K562 (cell line): ENCODE measurements around the gene ZNF778. TPM values are rescaled to one million over a fixed set of nuclear protein-coding genes. Genes with fewer than 3 reads are reported as not detected.
A peak's percentile ranks its signal among the peaks of the same experiment; 100 is the strongest.

Experiments used
- CCAR2 ChIP-seq: fragments of 200-400 bp; formaldehyde crosslinking; IDR thresholded peaks from 2 replicates; pipeline ENCODE4 v1.6.1; 2017; ENCODE audit warnings: mild to moderate bottlenecking, low read depth, low read length
- CUX1 ChIP-seq: fragments of 200-800 bp; sonication (Bioruptor generic); IDR thresholded peaks from 2 replicates; pipeline ENCODE4 v1.6.1; 2016; ENCODE audit warnings: missing genetic modification characterization, missing compliant biosample characterization
- DNMT1 ChIP-seq: fragments of 450-650 bp; IDR thresholded peaks from 2 replicates; pipeline ENCODE4 v1.6.1; 2016; ENCODE audit warnings: antibody characterized with exemption, mild to moderate bottlenecking
- E2F5 ChIP-seq: sonication (generic); formaldehyde crosslinking; IDR thresholded peaks from 2 replicates; pipeline ENCODE4 v1.8.0; 2022; ENCODE audit warnings: mild to moderate bottlenecking, missing genetic modification reagents
- FOXK1 ChIP-seq: sonication (generic); formaldehyde crosslinking; IDR thresholded peaks from 2 replicates; pipeline ENCODE4 v1.8.0; 2022; ENCODE audit warnings: missing genetic modification reagents, mild to moderate bottlenecking, borderline replicate concordance
- FOXP4 ChIP-seq: sonication (generic); formaldehyde crosslinking; IDR thresholded peaks from 2 replicates; pipeline ENCODE4 v1.8.0; 2022; ENCODE audit warnings: mild to moderate bottlenecking, missing genetic modification reagents, borderline replicate concordance
- FUS ChIP-seq: fragments of 200-400 bp; formaldehyde crosslinking; optimal IDR thresholded peaks from 2 replicates; pipeline ENCODE3; 2017; ENCODE audit warnings: low read depth, low read length
- GTF2B ChIP-seq: IDR thresholded peaks from 2 replicates; pipeline ENCODE4 v1.6.1; 2011; ENCODE audit not compliant: insufficient read length; ENCODE audit errors: extremely low read depth
- KAT7 ChIP-seq: sonication (generic); formaldehyde crosslinking; IDR thresholded peaks from 2 replicates; pipeline ENCODE4 v1.8.0; 2022; ENCODE audit warnings: missing genetic modification reagents, mild to moderate bottlenecking, borderline replicate concordance
- RBM17 ChIP-seq: fragments of 200-400 bp; formaldehyde crosslinking; IDR thresholded peaks from 2 replicates; pipeline ENCODE4 v1.6.1; 2017; ENCODE audit warnings: low read depth, mild to moderate bottlenecking, low read length, borderline replicate concordance
- RBM34 ChIP-seq: fragments of 200-400 bp; formaldehyde crosslinking; IDR thresholded peaks from 2 replicates; pipeline ENCODE4 v1.6.1; 2018; ENCODE audit warnings: low read length, borderline replicate concordance; ENCODE audit not compliant: insufficient read depth
- RUNX1 ChIP-seq: sonication (generic); IDR thresholded peaks from 2 replicates; pipeline ENCODE4 v1.6.1; 2016; ENCODE audit warnings: antibody characterized with exemption, low read depth
- SNAPC5 ChIP-seq: fragments of 250-450 bp; sonication (Bioruptor Pico); IDR thresholded peaks from 2 replicates; pipeline ENCODE4 v1.8.0; 2021; ENCODE audit warnings: moderate library complexity, mild to moderate bottlenecking, inconsistent platforms
- SREBF2 ChIP-seq: sonication (generic); formaldehyde crosslinking; IDR thresholded peaks from 2 replicates; pipeline ENCODE4 v1.4.0; 2020; ENCODE audit warnings: mild to moderate bottlenecking, missing genetic modification reagents
- ZNF384 ChIP-seq: IDR thresholded peaks from 2 replicates; pipeline ENCODE4 v1.6.1; 2012; ENCODE audit warnings: low read depth, low read length, improper control_type of control experiment
- ZNF589 ChIP-seq: fragments of 200-800 bp; sonication (Bioruptor generic); IDR thresholded peaks from 2 replicates; pipeline ENCODE4 v1.6.1; 2016; ENCODE audit warnings: low read depth, missing genetic modification characterization, missing compliant biosample characterization
- ZNF75A ChIP-seq: fragments of 450-650 bp; formaldehyde crosslinking; IDR thresholded peaks from 2 replicates; pipeline ENCODE4 v1.4.0; 2020; ENCODE audit warnings: mild to moderate bottlenecking
- polyA plus RNA-seq, 8 experiments: library from polyadenylated mRNA; depleted of rRNA in 4 of 8; stranded (reverse) in 5 of 8; unstranded in 3 of 8; fragments of >200 nt; fragmentation: Nextera tagmentation in 2 of 8; fragmentation: Illumina TruSeq in 1 of 8; extraction: Ambion mirVana in 2 of 8; extraction: Trizol in 1 of 8; gene quantifications; 2 replicates each; pipeline versions ENCODE4 v1.2.1 to v1.2.3, GENCODE V29; 2011 to 2014; ENCODE audit warnings: inconsistent platforms in 1 of 8, missing spikeins in 1 of 8
- total RNA-seq, 7 experiments: library from RNA; depleted of rRNA in 6 of 7; stranded (reverse); fragments of >200 nt in 6 of 7; fragmentation: Illumina TruSeq in 2 of 7; extraction: Trizol in 2 of 7; gene quantifications; 2 replicates each; pipeline versions ENCODE4 v1.2.1 to v1.2.3, GENCODE V29; 2011 to 2021; ENCODE audit warnings: low replicate concordance in 1 of 7

The ZNF778 gene
- total and polyA plus RNA-seq, 9 of the 15 experiments (the other 6 are each of a cell fraction or from before 2014, with no cell fraction given): 0.70 to 60.6 (median 7.5) TPM

GRCh38 chr16:89241187-89242007 is 23.9 kb downstream of the ZNF778 start (continued):
- TF ChIP-seq ZNF589 (CRISPR knock-in tag) (no peak), FUS (no peak), E2F5 (CRISPR knock-in tag) (no peak), FOXK1 (no peak), SREBF2 (CRISPR knock-in tag) (no peak), GTF2B (no peak), KAT7 (CRISPR knock-in tag) (peak; percentile 74; the same call in 1 of the 2 replicates), RUNX1 (0 out of 2 replicates have a peak, but pooled peaks have one; percentile 3), ZNF75A (CRISPR knock-in tag) (no peak), CUX1 (CRISPR knock-in tag) (no peak), ZNF384 (no peak), SNAPC5 (no peak), DNMT1 (no peak), RBM17 (no peak), CCAR2 (no peak), FOXP4 (CRISPR knock-in tag) (no peak), RBM34 (no peak)
